ENCODE results near the gene EFR3B.

Gene EFR3B

DNA sequence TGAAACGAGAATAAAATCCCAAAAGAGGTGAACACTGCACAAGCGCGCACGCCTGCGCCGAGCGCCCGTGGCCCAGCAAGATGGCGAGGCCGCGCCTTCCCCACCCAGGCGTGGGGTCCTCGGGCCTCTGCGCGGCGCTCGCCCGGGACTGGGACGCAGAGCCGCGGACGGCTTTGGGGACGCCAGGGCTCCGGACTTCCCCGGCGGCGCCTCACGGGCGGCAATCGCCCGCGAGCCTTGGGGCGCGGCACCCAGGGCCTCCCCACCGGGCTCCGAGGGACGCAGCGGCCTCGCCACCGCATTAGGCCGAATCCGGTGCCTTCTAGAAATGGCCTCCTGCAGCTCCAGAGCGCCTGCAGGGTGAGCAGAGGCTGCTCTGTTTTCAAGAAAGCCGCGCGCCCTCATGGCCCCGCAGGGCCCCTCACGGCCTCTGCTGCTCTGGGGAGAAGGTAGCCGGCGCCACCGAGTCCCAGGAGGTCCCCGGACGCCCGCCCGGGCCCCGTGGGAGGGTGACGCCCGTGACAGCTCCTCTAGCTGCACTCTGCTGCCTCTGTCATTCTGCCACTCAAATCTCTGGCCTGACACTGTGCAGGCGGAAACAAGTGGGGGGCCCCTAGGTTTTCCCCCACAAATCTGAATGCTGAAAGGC is 162.4 kb downstream of the EFR3B start:
- Histone ChIP-seq H3K27ac (ENCODE audit: low read length) (no peak overlapping the region), H3K9ac (ENCODE audit: low read depth, low read length) (no peak overlapping the region), H3K9me3 (ENCODE audit: insufficient read depth, low read depth, low read length) (no peaks in the 10 kb centered on the region), H3K27me3 (ENCODE audit: insufficient read depth, low read length) (no peaks in the 10 kb centered on the region), H3K36me3 (ENCODE audit: insufficient read depth, low read depth, low read length) (no peaks in the 10 kb centered on the region), H3K4me1 (ENCODE audit: insufficient read depth, low read length) (peaks cover 3% of the 10 kb centered on the region; the same call in 1 of the 2 replicates), H3K4me3 (ENCODE audit: low read length) (no peak overlapping the region)

DNA sequence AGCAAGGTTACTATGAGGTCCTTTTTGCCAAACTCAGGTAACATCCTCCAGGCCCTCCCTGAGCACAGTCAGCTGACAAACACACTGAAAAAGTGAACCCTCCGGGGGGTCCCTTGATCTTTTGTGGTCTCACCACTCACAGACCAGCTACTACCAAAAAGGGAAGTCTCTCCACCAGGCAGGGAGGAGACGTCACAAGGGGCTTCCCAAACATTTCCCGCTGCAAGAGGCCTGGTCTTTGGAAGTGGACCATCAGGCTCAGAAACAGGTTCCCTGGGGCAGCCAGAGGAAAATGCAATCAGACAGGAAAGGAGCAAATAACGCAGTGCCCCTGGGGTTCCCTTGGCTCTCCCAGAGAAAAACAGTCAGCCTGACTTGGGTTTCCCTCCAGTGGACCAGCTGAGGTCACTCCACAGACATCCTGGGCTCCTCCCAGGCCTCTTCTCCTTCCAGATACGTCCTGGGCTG is 165.2 kb downstream of the EFR3B start:
- Histone ChIP-seq H3K9me3 (ENCODE audit: insufficient read depth, low read depth, low read length) (no peaks in the 10 kb centered on the region), H3K36me3 (ENCODE audit: insufficient read depth, low read depth, low read length) (no peaks in the 10 kb centered on the region), H3K27ac (ENCODE audit: low read length) (no peak overlapping the region), H3K27me3 (ENCODE audit: insufficient read depth, low read length) (no peaks in the 10 kb centered on the region), H3K4me1 (ENCODE audit: insufficient read depth, low read length) (peaks cover 3% of the 10 kb centered on the region; the same call in 1 of the 2 replicates), H3K4me3 (ENCODE audit: low read length) (no peak overlapping the region), H3K9ac (ENCODE audit: low read depth, low read length) (peak overlapping the region; percentile 31; the same call in 1 of the 2 replicates)

All from iPS-20b (cell line).